GM12865 (cell line): ENCODE data around the gene TMEM120B.

Source experiments
- DNase-seq: peaks from one replicate; pipeline ENCODE4 v3.0.0; 2010; ENCODE audit warnings: low read depth
- H3K4me3 ChIP-seq: 2 replicates; pipeline ENCODE4 v1.5.1; 2011; ENCODE audit warnings: mild to moderate bottlenecking, low read depth, low read length, control low read depth
- TF ChIP-seq, protein P1 (sequence below): IDR thresholded peaks from 2 replicates; pipeline ENCODE4 v1.5.1; 2011; ENCODE audit warnings: low read length, control low read depth, low read depth, inconsistent platforms; ENCODE audit not compliant: insufficient read depth; ENCODE audit errors: missing control alignments

The TMEM120B gene

DNA sequence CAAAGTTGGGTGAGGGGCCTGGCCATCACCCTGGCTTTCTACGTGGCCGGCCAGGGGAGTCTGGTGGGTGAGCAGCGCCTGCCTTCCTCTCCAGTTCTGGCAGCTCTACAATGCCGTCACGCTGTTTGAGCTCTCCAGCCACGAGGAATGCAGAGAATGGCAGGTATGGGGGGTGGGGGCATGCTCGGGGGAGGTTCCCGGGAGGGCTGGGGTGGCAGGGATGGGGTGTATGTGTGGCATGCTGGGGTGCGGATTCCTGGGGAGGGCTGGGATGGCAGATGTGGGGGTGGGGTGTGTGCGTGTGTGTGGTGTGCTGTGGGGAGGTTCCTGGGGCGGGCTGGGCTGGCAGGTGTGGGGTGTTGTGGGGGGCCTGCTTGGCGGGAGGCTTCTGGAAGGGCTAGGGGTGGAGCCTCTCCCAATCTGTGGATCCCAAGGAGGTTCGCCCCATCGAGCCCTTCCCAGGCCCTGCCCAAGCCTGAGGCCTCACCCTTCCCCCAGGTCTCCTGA lies 62.5 kb downstream of the TMEM120B start:
- TF ChIP-seq, protein P1, sequence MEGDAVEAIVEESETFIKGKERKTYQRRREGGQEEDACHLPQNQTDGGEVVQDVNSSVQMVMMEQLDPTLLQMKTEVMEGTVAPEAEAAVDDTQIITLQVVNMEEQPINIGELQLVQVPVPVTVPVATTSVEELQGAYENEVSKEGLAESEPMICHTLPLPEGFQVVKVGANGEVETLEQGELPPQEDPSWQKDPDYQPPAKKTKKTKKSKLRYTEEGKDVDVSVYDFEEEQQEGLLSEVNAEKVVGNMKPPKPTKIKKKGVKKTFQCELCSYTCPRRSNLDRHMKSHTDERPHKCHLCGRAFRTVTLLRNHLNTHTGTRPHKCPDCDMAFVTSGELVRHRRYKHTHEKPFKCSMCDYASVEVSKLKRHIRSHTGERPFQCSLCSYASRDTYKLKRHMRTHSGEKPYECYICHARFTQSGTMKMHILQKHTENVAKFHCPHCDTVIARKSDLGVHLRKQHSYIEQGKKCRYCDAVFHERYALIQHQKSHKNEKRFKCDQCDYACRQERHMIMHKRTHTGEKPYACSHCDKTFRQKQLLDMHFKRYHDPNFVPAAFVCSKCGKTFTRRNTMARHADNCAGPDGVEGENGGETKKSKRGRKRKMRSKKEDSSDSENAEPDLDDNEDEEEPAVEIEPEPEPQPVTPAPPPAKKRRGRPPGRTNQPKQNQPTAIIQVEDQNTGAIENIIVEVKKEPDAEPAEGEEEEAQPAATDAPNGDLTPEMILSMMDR = no peak
- H3K4me3 ChIP-seq = no peak overlapping the region
- DNase-seq = no peak

DNA sequence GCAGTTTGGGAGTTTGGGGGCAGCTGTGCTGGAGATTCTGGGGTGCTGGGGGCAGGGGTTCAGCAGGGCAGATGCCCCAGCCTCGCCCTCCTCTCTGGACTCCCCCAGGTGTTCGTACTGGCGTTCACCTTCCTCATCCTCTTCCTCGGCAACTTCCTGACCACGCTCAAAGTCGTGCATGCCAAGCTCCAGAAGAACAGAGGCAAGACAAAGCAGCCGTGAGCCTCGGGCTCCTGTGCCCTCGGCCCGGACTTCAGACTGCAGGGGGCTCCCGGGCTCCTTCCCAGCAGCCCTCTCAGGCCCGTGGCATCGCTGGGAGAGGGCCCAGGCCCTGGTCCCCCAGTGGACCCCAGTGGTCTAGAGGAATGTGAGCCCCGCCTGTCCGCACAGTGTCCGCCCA lies 62.9 kb downstream of the TMEM120B start:
- no peak for DNase-seq
- H3K4me3 ChIP-seq = no peak overlapping the region
- TF ChIP-seq, protein P1 = no peak

DNA sequence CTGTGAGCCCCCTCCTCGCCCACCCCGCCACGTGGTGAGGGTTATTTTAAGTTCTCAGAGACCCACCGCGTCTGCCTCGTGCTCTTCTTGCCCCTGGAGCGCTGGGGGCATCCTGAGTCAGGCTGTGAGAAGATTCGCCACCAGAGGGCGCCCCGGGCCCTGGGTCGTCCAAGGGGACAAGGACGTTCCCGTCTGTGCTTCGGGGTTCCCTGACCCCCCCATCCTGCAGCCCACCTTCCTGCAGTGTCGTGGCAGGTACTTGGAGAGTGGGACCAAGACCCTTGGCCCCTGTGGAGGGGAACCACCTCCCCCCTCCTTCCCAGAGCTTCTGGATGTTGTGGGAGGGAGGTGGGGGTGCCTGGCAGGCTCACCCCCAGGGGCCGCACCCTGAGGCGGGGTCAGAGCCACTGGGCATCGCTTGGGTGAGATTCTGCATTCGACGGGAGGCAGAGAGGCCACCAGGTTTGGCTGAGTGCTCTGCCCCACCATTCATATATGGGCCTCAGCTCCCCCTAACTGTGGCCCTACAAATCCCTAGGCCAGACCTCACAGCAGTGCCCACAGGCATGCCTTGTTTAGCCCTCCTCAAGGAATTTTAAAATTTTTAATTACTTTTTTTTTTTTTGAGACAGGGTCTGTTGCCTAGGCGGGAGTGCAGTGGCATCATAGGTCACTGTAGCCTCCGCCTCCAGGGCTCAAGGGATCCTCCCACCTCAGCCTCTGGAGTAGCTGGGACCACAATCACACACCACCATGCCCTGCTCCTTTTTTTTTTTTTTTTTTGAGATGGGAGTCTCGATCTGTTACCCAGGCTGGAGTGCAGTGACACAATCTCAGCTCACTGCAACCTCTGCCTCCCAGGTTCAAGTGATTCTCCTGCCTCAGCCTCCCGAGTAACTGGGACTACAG lies 63.9 kb downstream of the TMEM120B start:
- TF ChIP-seq, protein P1 = peak; percentile 91
- H3K4me3 ChIP-seq = no peak overlapping the region
- peak; percentile 88 for DNase-seq

DNA sequence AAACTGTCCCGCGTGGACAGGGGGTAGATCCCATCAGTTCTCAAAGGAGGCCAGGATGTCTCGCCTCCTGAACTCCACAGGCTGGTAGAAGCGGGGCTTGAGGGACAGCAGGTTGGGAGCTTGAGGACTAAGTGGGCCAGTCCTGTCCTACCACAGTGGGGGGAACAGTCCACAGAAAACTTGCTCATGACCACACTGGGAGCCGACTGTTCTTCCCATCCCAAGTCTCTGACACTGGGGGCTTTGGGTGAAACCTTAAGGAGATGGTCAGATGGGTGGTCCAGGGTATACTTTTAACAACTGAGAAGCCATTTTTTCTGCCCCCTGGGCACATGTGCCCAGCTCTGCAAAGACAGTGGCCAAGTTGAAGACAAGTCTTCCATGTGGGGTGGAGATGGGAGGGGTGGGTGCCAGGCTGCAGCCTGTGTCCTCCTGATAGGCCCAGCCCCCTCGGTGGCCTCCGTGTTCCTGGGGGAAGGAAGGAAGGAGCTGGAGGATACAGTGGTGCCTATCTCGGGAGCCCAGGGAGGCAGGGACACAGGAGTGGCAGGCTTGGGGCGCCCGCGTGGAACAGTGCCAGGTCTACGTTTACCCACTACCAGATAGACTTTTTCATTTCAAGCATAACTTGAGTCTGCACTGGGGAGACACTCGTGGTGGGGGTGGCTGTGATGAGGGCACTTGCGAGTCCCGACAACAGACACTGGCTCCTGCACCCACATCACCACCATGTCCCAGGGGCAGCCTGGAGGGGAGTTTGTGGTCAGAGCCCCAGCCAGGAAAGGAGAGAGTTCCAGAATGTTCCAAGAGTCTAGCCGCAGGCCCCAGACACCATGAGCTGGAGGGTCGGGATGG lies 66.2 kb downstream of the TMEM120B start:
- no peak overlapping the region for H3K4me3 ChIP-seq
- TF ChIP-seq, protein P1 = no peak
- DNase-seq = no peak

DNA sequence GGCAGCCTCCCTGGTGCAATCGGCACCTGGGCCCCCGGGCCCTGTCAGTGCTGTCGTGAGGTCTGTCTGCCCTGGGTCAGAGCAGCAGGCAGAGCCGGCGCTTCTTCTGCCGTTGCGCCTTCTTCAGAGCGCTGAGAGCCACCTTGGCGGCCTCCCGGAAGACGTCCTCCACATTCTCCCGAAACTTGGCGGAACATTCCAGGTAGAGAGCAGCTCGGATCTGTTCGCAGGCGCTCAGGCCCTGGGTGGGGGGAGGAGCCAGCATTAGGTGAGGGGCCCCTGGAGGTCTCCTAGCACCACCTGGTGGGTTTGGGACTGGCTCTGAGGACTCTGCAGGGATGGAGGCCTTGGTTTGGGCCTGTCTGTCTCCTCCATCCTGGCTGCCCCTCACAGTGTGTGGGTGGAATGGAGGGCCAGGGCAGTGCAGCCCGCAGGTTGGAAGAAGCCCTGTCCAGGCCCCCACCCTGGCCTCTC lies 66.9 kb downstream of the TMEM120B start:
- no peak overlapping the region for H3K4me3 ChIP-seq
- TF ChIP-seq, protein P1 = no peak
- no peak for DNase-seq

DNA sequence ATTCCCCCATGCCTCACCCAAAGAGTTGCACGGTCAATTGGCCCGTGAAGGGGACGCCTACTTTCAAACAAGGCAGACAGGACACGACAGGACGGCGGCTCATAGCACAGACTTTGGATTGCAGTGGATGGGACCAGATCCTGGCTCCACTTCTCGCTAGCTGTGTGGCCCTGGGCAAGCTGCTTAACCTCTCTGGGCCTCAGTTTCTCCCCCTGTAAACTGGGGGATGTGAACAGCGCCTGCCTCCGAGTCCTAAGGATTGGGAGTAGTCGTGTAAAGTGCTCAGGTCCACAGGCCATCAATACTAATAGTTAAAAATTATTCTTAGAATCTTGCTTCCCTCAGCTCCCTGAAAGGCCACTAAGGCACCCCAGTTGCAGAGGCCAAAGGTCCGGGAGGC lies 67.9 kb downstream of the TMEM120B start:
- TF ChIP-seq, protein P1 = no peak
- no peak overlapping the region for H3K4me3 ChIP-seq
- no peak for DNase-seq
